ENCODE data around the gene EI24.
A peak's percentile ranks its signal among the peaks of the same experiment; 100 is the strongest.

The EI24 gene

DNA sequence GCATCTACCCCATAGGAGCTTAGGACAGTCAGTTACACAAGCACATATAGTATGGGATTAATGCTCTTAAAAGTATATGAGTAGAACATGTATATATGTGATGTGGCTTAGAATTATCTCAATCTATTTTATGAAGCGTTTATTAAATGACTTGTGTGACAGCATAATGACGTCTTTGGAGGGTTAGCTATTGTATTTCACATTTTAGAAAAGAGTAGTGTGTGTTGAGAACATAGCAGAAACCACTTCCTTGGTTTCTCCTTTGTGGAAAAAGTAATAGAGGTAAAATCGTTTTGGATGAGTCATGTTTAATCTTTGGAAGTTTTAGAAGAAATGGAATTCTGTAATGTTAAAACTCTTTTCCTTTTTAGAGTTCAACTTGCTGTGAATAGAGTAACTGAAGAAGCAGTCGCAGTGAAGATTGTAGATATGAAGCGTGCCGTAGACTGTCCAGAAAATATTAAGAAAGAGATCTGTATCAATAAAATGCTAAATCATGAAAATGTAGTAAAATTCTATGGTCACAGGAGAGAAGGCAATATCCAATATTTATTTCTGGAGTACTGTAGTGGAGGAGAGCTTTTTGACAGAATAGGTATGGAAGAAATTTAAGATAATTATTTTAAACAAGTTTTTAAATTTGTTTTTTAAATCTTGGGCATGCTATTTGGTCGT lies 58.1 kb downstream of the EI24 start:
- peak in 1 of 2 experiments; percentile 0 for DNase-seq

Data from cerebellar nuclear complex (tissue), 1 donor.